Caco-2 (cell line): Measurements from ENCODE around the gene TPD52L1. TPM values are rescaled to one million over a fixed set of nuclear protein-coding genes. Genes with fewer than 3 reads are reported as not detected.

Experiments
- BruUV-seq: library from RNA; stranded (reverse); fragments of 400-500 nt; replicated peaks from 2 replicates; lab custom pipeline; 2021; lab: Mats Ljungman, UMichigan
- CTCF ChIA-PET: fragments of 300-600 bp; sonication (Branson Sonifier 250); formaldehyde crosslinking; loops from one replicate; lab custom pipeline; 2022; ENCODE audit warnings: antibody characterized with exemption; lab: Charles Lee
- POLR2A ChIA-PET: fragments of 300-600 bp; sonication (Branson Sonifier 250); formaldehyde crosslinking; loops from one replicate; lab custom pipeline; 2022; ENCODE audit warnings: antibody characterized with exemption; lab: Charles Lee
- DNase-seq, 2 experiments: peaks; one replicate each; pipeline versions ENCODE4 v3.0.0 to v3.0.0-alpha.2; 2020 to 2022
- H3K27me3 ChIP-seq: replicated peaks from 2 replicates; pipeline ENCODE4 v1.6.0; 2011; ENCODE audit warnings: low read length; ENCODE audit not compliant: control insufficient read depth, insufficient read depth
- H3K36me3 ChIP-seq: 2 replicates; pipeline ENCODE4 v1.5.1; 2011; ENCODE audit warnings: low read length; ENCODE audit not compliant: control insufficient read depth, insufficient read depth
- H3K4me1 ChIP-seq: fragments of 250-450 bp; sonication (Bioruptor Pico); 2 replicates; pipeline ENCODE4 v1.5.1; 2020; ENCODE audit warnings: mild to moderate bottlenecking
- H3K4me3 ChIP-seq: 2 replicates; pipeline ENCODE4 v1.5.1; 2011; ENCODE audit warnings: low read depth, mild to moderate bottlenecking, control low read depth, low read length
- H3K9me3 ChIP-seq: fragments of 250-450 bp; sonication (Bioruptor Pico); 2 replicates; pipeline ENCODE4 v1.5.1; 2020; ENCODE audit warnings: mild to moderate bottlenecking, moderate library complexity
- H3K27ac Mint-ChIP-seq: one replicate; pipeline ENCODE4 v1.8.0; 2022; ENCODE audit warnings: mixed read lengths; ENCODE audit not compliant: unreplicated experiment
- H3K27me3 Mint-ChIP-seq: one replicate; pipeline ENCODE4 v1.8.0; 2022; ENCODE audit warnings: mixed read lengths; ENCODE audit not compliant: insufficient read depth, unreplicated experiment
- H3K36me3 Mint-ChIP-seq: one replicate; pipeline ENCODE4 v1.8.0; 2022; ENCODE audit warnings: mild to moderate bottlenecking, mixed read lengths; ENCODE audit not compliant: insufficient read depth, unreplicated experiment
- H3K4me1 Mint-ChIP-seq: one replicate; pipeline ENCODE4 v1.8.0; 2022; ENCODE audit warnings: low read depth, mixed read lengths; ENCODE audit not compliant: unreplicated experiment
- H3K4me3 Mint-ChIP-seq: one replicate; pipeline ENCODE4 v1.8.0; 2022; ENCODE audit warnings: mild to moderate bottlenecking, moderate library complexity, mixed read lengths; ENCODE audit not compliant: unreplicated experiment
- H3K9me3 Mint-ChIP-seq: one replicate; pipeline ENCODE4 v1.8.0; 2022; ENCODE audit warnings: mixed read lengths; ENCODE audit not compliant: unreplicated experiment
- intact Hi-C: fragments of 100-400 bp; cut with micrococcal nuclease; formaldehyde crosslinking; loops from one replicate; pipeline ENCODE4 v1.10.0; 2022; ENCODE audit not compliant: unreplicated experiment
- total RNA-seq: library from RNA; stranded (reverse); gene quantifications from 2 replicates; pipeline ENCODE4 v1.2.3, GENCODE V29; 2022
- TF ChIP-seq, protein P1 (sequence below), 2 experiments: fragments of 200-600 bp in 1 of 2; IDR thresholded peaks; 1 replicate in 1 of 2; 2 replicates in 1 of 2; pipeline versions ENCODE4 v1.5.1 to v1.8.0; 2011 to 2022; ENCODE audit warnings: antibody characterized with exemption in 1 of 2, control low read depth in 1 of 2, inconsistent platforms in 1 of 2, low read depth in 1 of 2, low read length in 1 of 2, mild to moderate bottlenecking in 1 of 2, moderate library complexity in 1 of 2; ENCODE audit not compliant: insufficient read depth in 1 of 2, severe bottlenecking in 1 of 2, unreplicated experiment in 1 of 2

TPD52L1 gene
- total RNA-seq, 1 experiment from 2014 or later: 83.9 TPM

DNA sequence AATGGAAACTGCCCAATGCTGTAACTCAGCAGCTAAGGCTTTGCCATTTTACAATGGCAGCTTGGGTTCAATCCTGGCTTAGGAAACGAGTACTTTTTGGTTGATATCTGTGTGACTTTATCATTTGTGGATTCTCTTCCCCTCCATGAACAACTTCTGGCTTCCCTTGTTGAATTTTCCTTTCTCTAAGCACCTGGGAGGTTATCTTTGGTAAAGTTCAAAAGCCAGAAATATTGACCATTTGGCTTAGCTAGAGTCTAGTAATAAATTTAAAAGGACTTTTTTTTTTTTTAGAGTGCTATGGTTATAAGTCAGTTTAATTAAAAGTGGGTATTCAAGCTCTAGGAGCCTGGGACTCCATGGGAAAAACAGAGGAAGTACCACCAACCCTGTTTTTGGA is 31.7 kb upstream of the TPD52L1 start:
- Mint-ChIP-seq H3K27me3 (peaks cover 3% of the 10 kb centered on the region), H3K36me3 (no peaks in the 10 kb centered on the region), H3K4me3 (no peak overlapping the region), H3K27ac (no peak overlapping the region), H3K9me3 (no peaks in the 10 kb centered on the region), H3K4me1 (no peaks in the 10 kb centered on the region)
- DNase-seq: no peak
- Histone ChIP-seq H3K4me1 (no peaks in the 10 kb centered on the region), H3K27me3 (no peaks in the 10 kb centered on the region), H3K4me3 (no peak overlapping the region), H3K9me3 (no peaks in the 10 kb centered on the region), H3K36me3 (no peaks in the 10 kb centered on the region)
- POLR2A ChIA-PET: no interaction called here
- intact Hi-C loops: no loop called here
- no TSS peak for BruUV-seq
- CTCF ChIA-PET: no interaction called here
- TF ChIP-seq, protein P1, sequence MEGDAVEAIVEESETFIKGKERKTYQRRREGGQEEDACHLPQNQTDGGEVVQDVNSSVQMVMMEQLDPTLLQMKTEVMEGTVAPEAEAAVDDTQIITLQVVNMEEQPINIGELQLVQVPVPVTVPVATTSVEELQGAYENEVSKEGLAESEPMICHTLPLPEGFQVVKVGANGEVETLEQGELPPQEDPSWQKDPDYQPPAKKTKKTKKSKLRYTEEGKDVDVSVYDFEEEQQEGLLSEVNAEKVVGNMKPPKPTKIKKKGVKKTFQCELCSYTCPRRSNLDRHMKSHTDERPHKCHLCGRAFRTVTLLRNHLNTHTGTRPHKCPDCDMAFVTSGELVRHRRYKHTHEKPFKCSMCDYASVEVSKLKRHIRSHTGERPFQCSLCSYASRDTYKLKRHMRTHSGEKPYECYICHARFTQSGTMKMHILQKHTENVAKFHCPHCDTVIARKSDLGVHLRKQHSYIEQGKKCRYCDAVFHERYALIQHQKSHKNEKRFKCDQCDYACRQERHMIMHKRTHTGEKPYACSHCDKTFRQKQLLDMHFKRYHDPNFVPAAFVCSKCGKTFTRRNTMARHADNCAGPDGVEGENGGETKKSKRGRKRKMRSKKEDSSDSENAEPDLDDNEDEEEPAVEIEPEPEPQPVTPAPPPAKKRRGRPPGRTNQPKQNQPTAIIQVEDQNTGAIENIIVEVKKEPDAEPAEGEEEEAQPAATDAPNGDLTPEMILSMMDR (IDR thresholded peaks at IDR 0.05; ENCODE audit: insufficient read depth in 1 of 2, low read depth in 1 of 2, low read length in 1 of 2, severe bottlenecking in 1 of 2, unreplicated experiment in 1 of 2): no peak

DNA sequence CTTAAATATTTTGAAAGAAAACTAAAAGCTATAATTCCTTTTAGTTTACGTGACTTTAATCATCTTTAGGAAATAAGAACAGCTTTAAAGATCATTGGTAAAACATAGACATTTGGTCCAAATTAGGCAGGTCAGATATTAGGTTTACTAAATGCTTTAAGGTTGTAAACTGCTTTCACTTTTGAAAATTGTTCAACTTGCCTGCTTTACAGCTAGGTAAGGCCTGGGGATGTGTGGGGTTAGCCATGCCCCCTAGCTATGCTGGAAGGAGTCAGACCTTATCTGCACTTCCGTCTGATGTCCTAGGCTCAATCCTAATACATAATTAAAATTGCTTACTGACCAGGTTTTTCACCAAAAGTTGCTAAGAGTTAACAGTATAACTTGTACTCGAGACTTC is 30.5 kb upstream of the TPD52L1 start:
- ChIA-PET POLR2A (no interaction called here), CTCF (interaction anchor here (0.7 kb wide), 1 partner anchor 253 kb away, joined by 3 read pairs; no protein-coding TSS in a partner anchor)
- BruUV-seq: no TSS peak
- peaks cover 3% of the 10 kb centered on the region for H3K27me3 Mint-ChIP-seq
- DNase-seq: no peak
- H3K4me1 ChIP-seq: no peaks in the 10 kb centered on the region
- intact Hi-C loops: no loop called here
- H3K4me3 ChIP-seq: no peak overlapping the region
- no peaks in the 10 kb centered on the region for H3K4me1 Mint-ChIP-seq
- no peaks in the 10 kb centered on the region for H3K27me3 ChIP-seq
- H3K36me3 Mint-ChIP-seq: no peaks in the 10 kb centered on the region
- TF ChIP-seq, protein P1 (IDR thresholded peaks at IDR 0.05; ENCODE audit: insufficient read depth in 1 of 2, low read depth in 1 of 2, low read length in 1 of 2, severe bottlenecking in 1 of 2, unreplicated experiment in 1 of 2): no peak
- no peaks in the 10 kb centered on the region for H3K36me3 ChIP-seq
- no peak overlapping the region for H3K4me3 Mint-ChIP-seq
- no peaks in the 10 kb centered on the region for H3K9me3 ChIP-seq
- no peak overlapping the region for H3K27ac Mint-ChIP-seq
- H3K9me3 Mint-ChIP-seq: no peaks in the 10 kb centered on the region

DNA sequence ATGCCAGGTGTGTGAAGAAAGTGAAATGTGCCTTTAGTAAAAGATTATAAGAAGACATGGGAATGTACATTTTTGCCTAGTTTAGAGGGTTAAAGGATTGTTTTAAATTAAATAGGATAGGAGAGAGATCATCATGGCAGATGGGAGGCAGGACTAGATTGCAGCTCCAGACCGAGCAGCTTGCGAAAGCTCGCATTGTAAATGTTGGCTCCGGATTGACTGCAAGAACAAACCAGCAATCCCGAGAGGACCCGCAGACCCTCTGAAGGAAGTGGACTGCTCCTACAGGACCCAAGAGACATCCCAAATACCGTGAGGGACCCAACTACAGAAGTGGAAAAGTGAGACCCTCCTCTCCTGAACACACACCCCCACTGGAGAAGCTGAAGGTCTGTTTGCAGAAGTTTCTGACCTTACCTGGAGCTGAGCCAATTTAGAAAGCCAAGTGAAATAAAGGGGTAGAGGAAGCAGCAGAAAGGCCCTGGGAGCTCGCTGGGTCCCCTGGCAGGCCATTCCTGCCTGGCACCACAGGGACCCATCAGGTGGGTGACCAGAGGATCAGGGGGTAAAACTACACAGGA is 30.0 kb upstream of the TPD52L1 start:
- no peak for DNase-seq
- ChIA-PET POLR2A (no interaction called here), CTCF (interaction anchor here (0.7 kb wide), 1 partner anchor 253 kb away, joined by 3 read pairs; no protein-coding TSS in a partner anchor)
- no TSS peak for BruUV-seq
- Mint-ChIP-seq H3K27me3 (peaks cover 3% of the 10 kb centered on the region), H3K36me3 (no peaks in the 10 kb centered on the region), H3K4me3 (no peak overlapping the region), H3K9me3 (no peaks in the 10 kb centered on the region), H3K27ac (no peak overlapping the region), H3K4me1 (no peaks in the 10 kb centered on the region)
- TF ChIP-seq, protein P1 (IDR thresholded peaks at IDR 0.05; ENCODE audit: insufficient read depth in 1 of 2, low read depth in 1 of 2, low read length in 1 of 2, severe bottlenecking in 1 of 2, unreplicated experiment in 1 of 2): no peak
- no peaks in the 10 kb centered on the region for H3K36me3 ChIP-seq
- intact Hi-C loops: no loop called here
- H3K4me1 ChIP-seq: no peaks in the 10 kb centered on the region
- no peaks in the 10 kb centered on the region for H3K9me3 ChIP-seq
- H3K27me3 ChIP-seq: no peaks in the 10 kb centered on the region
- no peak overlapping the region for H3K4me3 ChIP-seq
